ENCODE data around the gene RIN2.

The RIN2 gene

GRCh38 chr20:19768325-19768842, 10.3 kb downstream of the RIN2 start:
- no CpG with 5 or more reads among the region's 7 CpGs for WGBS (ENCODE audit: extremely low coverage, insufficient coverage, low lambda C conversion rate)
- no peak overlapping the region for H2BK5ac ChIP-seq (ENCODE audit: low read length)
- no peak overlapping the region for H4K5ac ChIP-seq (ENCODE audit: low read length)
- H3K4ac ChIP-seq (ENCODE audit: low read depth, low read length) = no peak overlapping the region
- DNase-seq = no peak
- no peak overlapping the region for H3K4me3 ChIP-seq (ENCODE audit: low read length)
- H3K79me1 ChIP-seq (ENCODE audit: low read length) = no peaks in the 10 kb centered on the region
- no peak overlapping the region for H3K18ac ChIP-seq (ENCODE audit: low read length)
- no peak overlapping the region for H3K56ac ChIP-seq (ENCODE audit: low read length)
- H3K27me3 ChIP-seq (ENCODE audit: insufficient read depth, low read length, poor library complexity) = no peaks in the 10 kb centered on the region
- no peak overlapping the region for H2AK5ac ChIP-seq (ENCODE audit: low read length)
- H3K27ac ChIP-seq (ENCODE audit: low read depth, low read length) = no peak overlapping the region
- no peaks in the 10 kb centered on the region for H3K36me3 ChIP-seq (ENCODE audit: control insufficient read depth, insufficient read depth, low read length)
- H2BK15ac ChIP-seq (replicated peaks; ENCODE audit: low read depth) = no peak overlapping the region
- H3K23ac ChIP-seq (ENCODE audit: low read length) = no peak overlapping the region
- H3K9ac ChIP-seq (ENCODE audit: low read length) = no peak overlapping the region
- peaks cover 4% of the 10 kb centered on the region for H3K4me1 ChIP-seq (ENCODE audit: control insufficient read depth, low read depth, low read length)
- H3K79me2 ChIP-seq (ENCODE audit: control insufficient read depth, insufficient read depth, low read length) = no peaks in the 10 kb centered on the region
- H2BK120ac ChIP-seq (ENCODE audit: low read depth, low read length) = no peak overlapping the region
- no peak overlapping the region for H4K8ac ChIP-seq (ENCODE audit: low read depth, low read length)
- no peak overlapping the region for H3K4me2 ChIP-seq (ENCODE audit: low read length)

GRCh38 chr20:19769507-19769906, 11.4 kb downstream of the RIN2 start:
- no peak overlapping the region for H2BK15ac ChIP-seq (replicated peaks; ENCODE audit: low read depth)
- H3K56ac ChIP-seq (ENCODE audit: low read length) = no peak overlapping the region
- no peak overlapping the region for H2BK120ac ChIP-seq (ENCODE audit: low read depth, low read length)
- no peaks in the 10 kb centered on the region for H3K36me3 ChIP-seq (ENCODE audit: control insufficient read depth, insufficient read depth, low read length)
- H4K5ac ChIP-seq (ENCODE audit: low read length) = no peak overlapping the region
- H3K9ac ChIP-seq (ENCODE audit: low read length) = no peak overlapping the region
- H3K4ac ChIP-seq (ENCODE audit: low read depth, low read length) = no peak overlapping the region
- H2AK5ac ChIP-seq (ENCODE audit: low read length) = no peak overlapping the region
- H3K4me3 ChIP-seq (ENCODE audit: low read length) = no peak overlapping the region
- H3K79me1 ChIP-seq (ENCODE audit: low read length) = no peaks in the 10 kb centered on the region
- H3K18ac ChIP-seq (ENCODE audit: low read length) = no peak overlapping the region
- no CpG with 5 or more reads among the region's 2 CpGs for WGBS (ENCODE audit: extremely low coverage, insufficient coverage, low lambda C conversion rate)
- H2BK5ac ChIP-seq (ENCODE audit: low read length) = no peak overlapping the region
- no peak overlapping the region for H3K27ac ChIP-seq (ENCODE audit: low read depth, low read length)
- H3K23ac ChIP-seq (ENCODE audit: low read length) = no peak overlapping the region
- H3K4me1 ChIP-seq (ENCODE audit: control insufficient read depth, low read depth, low read length) = peaks cover 4% of the 10 kb centered on the region
- no peak overlapping the region for H4K8ac ChIP-seq (ENCODE audit: low read depth, low read length)
- H3K4me2 ChIP-seq (ENCODE audit: low read length) = no peak overlapping the region
- H3K79me2 ChIP-seq (ENCODE audit: control insufficient read depth, insufficient read depth, low read length) = no peaks in the 10 kb centered on the region
- H3K27me3 ChIP-seq (ENCODE audit: insufficient read depth, low read length, poor library complexity) = no peaks in the 10 kb centered on the region
- DNase-seq = no peak

- Histone ChIP-seq H3K56ac (ENCODE audit: low read length) (no peak overlapping the region), H3K4me3 (ENCODE audit: low read length) (no peak overlapping the region)
Measured at GRCh38 chr20:19770375-19770774, 12.3 kb downstream of the RIN2 start.

GRCh38 chr20:19771031-19771430, 13.0 kb downstream of the RIN2 start:
- Histone ChIP-seq H2AK5ac (ENCODE audit: low read length) (no peak overlapping the region), H4K8ac (ENCODE audit: low read depth, low read length) (no peak overlapping the region), H3K79me1 (ENCODE audit: low read length) (no peaks in the 10 kb centered on the region), H3K56ac (ENCODE audit: low read length) (no peak overlapping the region), H2BK120ac (ENCODE audit: low read depth, low read length) (no peak overlapping the region), H3K27ac (ENCODE audit: low read depth, low read length) (no peak overlapping the region), H2BK5ac (ENCODE audit: low read length) (no peak overlapping the region), H2BK15ac (replicated peaks; ENCODE audit: low read depth) (no peak overlapping the region), H3K4ac (ENCODE audit: low read depth, low read length) (no peak overlapping the region), H3K9ac (ENCODE audit: low read length) (no peak overlapping the region), H3K27me3 (ENCODE audit: insufficient read depth, low read length, poor library complexity) (no peaks in the 10 kb centered on the region), H3K4me3 (ENCODE audit: low read length) (no peak overlapping the region), H3K36me3 (ENCODE audit: control insufficient read depth, insufficient read depth, low read length) (no peaks in the 10 kb centered on the region), H3K4me2 (ENCODE audit: low read length) (no peak overlapping the region), H3K79me2 (ENCODE audit: control insufficient read depth, insufficient read depth, low read length) (no peaks in the 10 kb centered on the region), H3K18ac (ENCODE audit: low read length) (no peak overlapping the region), H3K4me1 (ENCODE audit: control insufficient read depth, low read depth, low read length) (peaks cover 7% of the 10 kb centered on the region), H4K5ac (ENCODE audit: low read length) (no peak overlapping the region), H3K23ac (ENCODE audit: low read length) (no peak overlapping the region)
- WGBS (ENCODE audit: extremely low coverage, insufficient coverage, low lambda C conversion rate) = no CpG with 5 or more reads among the region's 2 CpGs
- no peak for DNase-seq

More at GRCh38 chr20:19770375-19770774, 12.3 kb downstream of the RIN2 start:
- no peaks in the 10 kb centered on the region for H3K36me3 ChIP-seq (ENCODE audit: control insufficient read depth, insufficient read depth, low read length)
- no peak overlapping the region for H3K4me2 ChIP-seq (ENCODE audit: low read length)
- H3K27ac ChIP-seq (ENCODE audit: low read depth, low read length) = no peak overlapping the region
- no peak overlapping the region for H3K4ac ChIP-seq (ENCODE audit: low read depth, low read length)
- no peak overlapping the region for H2BK5ac ChIP-seq (ENCODE audit: low read length)
- no peaks in the 10 kb centered on the region for H3K27me3 ChIP-seq (ENCODE audit: insufficient read depth, low read length, poor library complexity)
- no peaks in the 10 kb centered on the region for H3K79me1 ChIP-seq (ENCODE audit: low read length)
- DNase-seq = peak; percentile 28
- H3K18ac ChIP-seq (ENCODE audit: low read length) = no peak overlapping the region
- H2BK120ac ChIP-seq (ENCODE audit: low read depth, low read length) = no peak overlapping the region
- no CpG with 5 or more reads among the region's 6 CpGs for WGBS (ENCODE audit: extremely low coverage, insufficient coverage, low lambda C conversion rate)
- H3K79me2 ChIP-seq (ENCODE audit: control insufficient read depth, insufficient read depth, low read length) = no peaks in the 10 kb centered on the region
- no peak overlapping the region for H3K23ac ChIP-seq (ENCODE audit: low read length)
- H3K9ac ChIP-seq (ENCODE audit: low read length) = no peak overlapping the region
- H2BK15ac ChIP-seq (replicated peaks; ENCODE audit: low read depth) = no peak overlapping the region
- H4K5ac ChIP-seq (ENCODE audit: low read length) = peak overlapping the region; percentile 78
- peaks cover 7% of the 10 kb centered on the region for H3K4me1 ChIP-seq (ENCODE audit: control insufficient read depth, low read depth, low read length)
- H4K8ac ChIP-seq (ENCODE audit: low read depth, low read length) = no peak overlapping the region
- no peak overlapping the region for H2AK5ac ChIP-seq (ENCODE audit: low read length)

- no peak overlapping the region for H2BK120ac ChIP-seq (ENCODE audit: low read depth, low read length)
- no peak overlapping the region for H3K4me2 ChIP-seq (ENCODE audit: low read length)
- H3K9ac ChIP-seq (ENCODE audit: low read length) = no peak overlapping the region
- H2AK5ac ChIP-seq (ENCODE audit: low read length) = no peak overlapping the region
- no peak for DNase-seq
- no peaks in the 10 kb centered on the region for H3K79me2 ChIP-seq (ENCODE audit: control insufficient read depth, insufficient read depth, low read length)
- H3K4ac ChIP-seq (ENCODE audit: low read depth, low read length) = no peak overlapping the region
- H4K8ac ChIP-seq (ENCODE audit: low read depth, low read length) = no peak overlapping the region
- no peaks in the 10 kb centered on the region for H3K27me3 ChIP-seq (ENCODE audit: insufficient read depth, low read length, poor library complexity)
- H3K4me3 ChIP-seq (ENCODE audit: low read length) = no peak overlapping the region
- H3K56ac ChIP-seq (ENCODE audit: low read length) = no peak overlapping the region
- H3K18ac ChIP-seq (ENCODE audit: low read length) = no peak overlapping the region
- no CpG with 5 or more reads among the region's 4 CpGs for WGBS (ENCODE audit: extremely low coverage, insufficient coverage, low lambda C conversion rate)
- H3K4me1 ChIP-seq (ENCODE audit: control insufficient read depth, low read depth, low read length) = peaks cover 7% of the 10 kb centered on the region
- H4K5ac ChIP-seq (ENCODE audit: low read length) = no peak overlapping the region
- H3K27ac ChIP-seq (ENCODE audit: low read depth, low read length) = no peak overlapping the region
- H3K79me1 ChIP-seq (ENCODE audit: low read length) = no peaks in the 10 kb centered on the region
- H3K36me3 ChIP-seq (ENCODE audit: control insufficient read depth, insufficient read depth, low read length) = no peaks in the 10 kb centered on the region
- no peak overlapping the region for H3K23ac ChIP-seq (ENCODE audit: low read length)
- no peak overlapping the region for H2BK15ac ChIP-seq (replicated peaks; ENCODE audit: low read depth)
- H2BK5ac ChIP-seq (ENCODE audit: low read length) = no peak overlapping the region
Measured at GRCh38 chr20:19773471-19773870, 15.4 kb downstream of the RIN2 start.

Data from mesendoderm (in vitro differentiated cells).